GM12864 (cell line): ENCODE data around the gene HS3ST3A1.
"Not testable (repeated sequence)": the region's sequence is repeated elsewhere in the genome, so short reads cannot be mapped to it uniquely, and the experiment has no call there.

Experiments used
- DNase-seq: peaks from one replicate; pipeline ENCODE4 v3.0.0-alpha.2; 2011; ENCODE audit warnings: low read depth
- H3K4me3 ChIP-seq: 2 replicates; pipeline ENCODE4 v1.5.1; 2011; ENCODE audit warnings: mild to moderate bottlenecking, low read depth, low read length, control low read depth
- CTCF ChIP-seq: IDR thresholded peaks from 2 replicates; pipeline ENCODE4 v1.5.1; 2011; ENCODE audit warnings: low read depth, mild to moderate bottlenecking, moderate library complexity, low read length, control low read depth, inconsistent platforms; ENCODE audit errors: missing control alignments

Gene HS3ST3A1

GRCh38 chr17:13557077-13557476 lies 44.7 kb downstream of the HS3ST3A1 start:
- TF ChIP-seq CTCF = no peak
- DNase-seq = no peak
- no peak overlapping the region for H3K4me3 ChIP-seq

DNA sequence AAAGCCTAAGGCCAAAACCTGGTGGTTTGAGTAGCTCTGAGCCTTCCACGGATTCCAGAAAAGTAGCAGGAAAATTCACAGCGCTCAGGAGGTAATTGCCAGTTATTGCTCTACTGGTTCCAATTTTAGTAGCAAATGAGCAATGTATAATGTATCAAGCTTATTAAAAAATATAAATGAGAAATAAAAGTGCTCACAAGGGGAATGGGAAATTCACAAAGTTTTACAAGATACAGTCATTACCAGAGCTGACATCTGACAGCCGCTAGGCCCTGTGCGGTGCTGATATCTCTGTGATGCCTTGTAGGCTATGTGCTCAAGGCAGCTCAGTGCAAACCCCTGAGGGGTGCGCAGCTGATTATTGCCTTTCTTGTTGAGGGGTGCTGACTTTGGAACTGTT lies 47.5 kb downstream of the HS3ST3A1 start:
- TF ChIP-seq CTCF = no peak
- no peak overlapping the region for H3K4me3 ChIP-seq
- no peak for DNase-seq

DNA sequence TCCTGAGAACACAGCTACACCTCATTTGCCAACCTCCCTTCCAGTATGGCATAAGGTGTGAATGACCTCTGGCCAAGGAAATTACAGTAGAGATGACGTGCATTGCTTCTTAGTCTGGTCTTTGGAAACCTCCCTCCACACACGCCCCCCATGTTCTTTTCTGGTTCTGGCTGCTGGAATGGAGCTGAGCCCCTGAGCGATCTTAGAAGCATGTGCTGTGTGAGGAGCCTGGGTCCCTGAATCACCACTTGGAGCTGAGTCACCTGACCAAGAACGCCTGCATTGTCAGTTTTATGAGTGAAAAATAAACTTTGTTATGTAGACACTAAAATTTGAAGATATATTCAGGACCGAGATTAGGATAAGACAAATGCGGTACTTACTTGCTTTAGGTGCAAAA lies 51.4 kb downstream of the HS3ST3A1 start:
- no peak for DNase-seq
- H3K4me3 ChIP-seq = no peak overlapping the region
- no peak for TF ChIP-seq CTCF

DNA sequence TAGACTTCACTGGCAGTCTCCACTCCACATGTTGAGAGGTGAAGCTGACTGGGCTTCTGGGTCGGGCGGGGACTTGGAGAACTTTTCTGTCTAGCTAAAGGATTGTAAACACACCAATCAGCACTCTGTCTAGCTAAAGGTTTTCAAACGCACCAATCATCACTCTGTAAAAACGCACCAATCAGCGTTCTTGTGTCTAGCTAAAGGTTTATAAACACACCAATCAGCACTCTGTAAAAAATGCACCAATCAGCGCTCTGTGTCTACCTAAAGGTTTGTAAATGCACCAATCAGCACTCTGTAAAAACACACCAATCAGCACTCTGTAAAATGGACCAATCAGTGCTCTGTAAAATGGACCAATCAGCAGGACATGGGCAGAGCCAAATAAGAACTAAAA lies 53.2 kb downstream of the HS3ST3A1 start:
- H3K4me3 ChIP-seq, DNase-seq: not testable (repeated sequence)

GRCh38 chr17:13546851-13547250 lies 54.9 kb downstream of the HS3ST3A1 start:
- no peak overlapping the region for H3K4me3 ChIP-seq
- TF ChIP-seq CTCF = no peak
- no peak for DNase-seq

DNA sequence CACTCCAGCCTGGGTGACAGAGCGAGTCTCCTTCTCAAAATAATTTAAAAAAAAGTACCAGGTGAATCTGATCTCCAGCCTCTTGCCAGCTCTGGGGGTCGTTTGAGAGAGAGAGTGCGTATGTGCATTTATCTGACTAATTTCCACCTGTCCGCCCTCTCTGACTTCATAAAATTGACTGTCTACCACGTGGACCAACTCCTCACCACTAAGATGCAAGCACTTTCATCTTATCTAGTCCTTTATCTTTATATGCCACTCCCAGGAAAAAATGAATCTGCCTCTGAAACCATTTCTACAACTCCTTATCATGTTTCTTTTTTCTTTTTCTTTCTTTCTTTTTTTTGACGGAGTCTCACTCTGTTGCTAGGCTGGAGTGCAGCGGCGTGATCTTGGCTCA lies 55.8 kb downstream of the HS3ST3A1 start:
- TF ChIP-seq CTCF = no peak
- DNase-seq = no peak
- H3K4me3 ChIP-seq = no peak overlapping the region

- no peak for DNase-seq
- H3K4me3 ChIP-seq = no peak overlapping the region
- no peak for TF ChIP-seq CTCF
Observed at GRCh38 chr17:13544765-13545164, 57.0 kb downstream of the HS3ST3A1 start.

DNA sequence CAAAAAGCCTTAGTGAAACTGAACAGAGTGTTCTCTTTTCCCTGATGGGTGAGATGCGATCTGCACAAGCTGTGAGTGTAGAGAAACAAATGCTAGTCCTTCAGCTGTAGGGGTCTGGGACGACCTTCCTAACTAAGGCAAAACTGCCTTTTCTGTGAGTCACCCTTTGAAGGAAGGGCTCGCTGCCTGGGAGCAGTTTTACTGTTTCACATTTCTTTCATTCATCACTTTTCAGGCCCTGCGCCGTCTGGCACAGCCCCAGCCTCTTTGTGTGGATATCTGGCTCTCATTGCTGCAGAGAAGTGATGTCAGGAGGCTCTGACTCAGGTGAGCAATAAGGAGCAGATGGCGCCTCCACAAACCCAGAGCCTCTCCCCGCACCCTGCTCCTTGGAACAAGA lies 57.4 kb downstream of the HS3ST3A1 start:
- TF ChIP-seq CTCF = no peak
- no peak overlapping the region for H3K4me3 ChIP-seq
- DNase-seq = no peak
